HepG2 (cell line): ENCODE data around the gene RHBDF2. TPM values are rescaled to one million over a fixed set of nuclear protein-coding genes. Genes with fewer than 3 reads are reported as not detected.

Experiments used
- BCL3 ChIP-seq: sonication (generic); formaldehyde crosslinking; IDR thresholded peaks from 2 replicates; pipeline ENCODE4 v1.5.1; 2020; ENCODE audit warnings: mild to moderate bottlenecking, missing genetic modification reagents, moderate library complexity
- GTF2F1 ChIP-seq: fragments of 150-350 bp; IDR thresholded peaks from 2 replicates; pipeline ENCODE4 v1.6.1; 2014; ENCODE audit warnings: low read length
- KLF11 ChIP-seq: IDR thresholded peaks from 2 replicates; pipeline ENCODE4 v1.6.1; 2016; ENCODE audit warnings: missing compliant biosample characterization
- PPARG ChIP-seq: conservative IDR thresholded peaks from 2 replicates; pipeline ENCODE4 v1.6.1; 2016; ENCODE audit warnings: missing biosample characterization, missing genetic modification reagents
- THAP11 ChIP-seq: IDR thresholded peaks from 2 replicates; pipeline ENCODE4 v1.6.1; 2016; ENCODE audit warnings: missing biosample characterization, missing genetic modification reagents
- ZC3H13 ChIP-seq: sonication (generic); formaldehyde crosslinking; IDR thresholded peaks from 2 replicates; pipeline ENCODE4 v1.8.1; 2023; ENCODE audit warnings: mild to moderate bottlenecking, missing genetic modification reagents, moderate library complexity
- ZNF280D ChIP-seq: sonication (generic); formaldehyde crosslinking; IDR thresholded peaks from 2 replicates; pipeline ENCODE4 v1.5.1; 2020; ENCODE audit warnings: mild to moderate bottlenecking, missing genetic modification reagents
- ZNF430 ChIP-seq: sonication (generic); formaldehyde crosslinking; IDR thresholded peaks from 2 replicates; pipeline ENCODE4 v1.9.0; 2021; ENCODE audit warnings: mild to moderate bottlenecking, missing genetic modification reagents
- ZNF572 ChIP-seq: sonication (generic); formaldehyde crosslinking; IDR thresholded peaks from 2 replicates; pipeline ENCODE4 v1.5.1; 2020; ENCODE audit warnings: mild to moderate bottlenecking, missing genetic modification reagents
- ZNF614 ChIP-seq: IDR thresholded peaks from 2 replicates; pipeline ENCODE4 v1.6.1; 2018; ENCODE audit warnings: missing biosample characterization, missing genetic modification reagents, inconsistent platforms, borderline replicate concordance
- polyA plus RNA-seq, 8 experiments: library from polyadenylated mRNA; depleted of rRNA in 3 of 8; stranded (reverse) in 7 of 8; unstranded in 1 of 8; fragments of >200 nt; fragmentation: Illumina TruSeq in 4 of 8; extraction: Trizol in 4 of 8; gene quantifications; 2 replicates each; pipeline versions ENCODE4 v1.2.1 to v1.2.3, GENCODE V29; 2011 to 2016; ENCODE audit warnings: low read depth in 4 of 8, missing spikeins in 1 of 8, mixed read lengths in 1 of 8; ENCODE audit not compliant: insufficient read depth in 1 of 8
- total RNA-seq, 5 experiments: library from RNA; depleted of rRNA; stranded (reverse); fragments of >200 nt; fragmentation: Illumina TruSeq; extraction: Trizol; gene quantifications; 2 replicates each; pipeline ENCODE4 v1.2.3, GENCODE V29; 2016; ENCODE audit warnings: low read depth in 1 of 5

Gene RHBDF2
- total and polyA plus RNA-seq, 2 of the 13 experiments (the other 11 are each of a cell fraction or from before 2014, with no cell fraction given), result 7.8 to 24.2 TPM

DNA sequence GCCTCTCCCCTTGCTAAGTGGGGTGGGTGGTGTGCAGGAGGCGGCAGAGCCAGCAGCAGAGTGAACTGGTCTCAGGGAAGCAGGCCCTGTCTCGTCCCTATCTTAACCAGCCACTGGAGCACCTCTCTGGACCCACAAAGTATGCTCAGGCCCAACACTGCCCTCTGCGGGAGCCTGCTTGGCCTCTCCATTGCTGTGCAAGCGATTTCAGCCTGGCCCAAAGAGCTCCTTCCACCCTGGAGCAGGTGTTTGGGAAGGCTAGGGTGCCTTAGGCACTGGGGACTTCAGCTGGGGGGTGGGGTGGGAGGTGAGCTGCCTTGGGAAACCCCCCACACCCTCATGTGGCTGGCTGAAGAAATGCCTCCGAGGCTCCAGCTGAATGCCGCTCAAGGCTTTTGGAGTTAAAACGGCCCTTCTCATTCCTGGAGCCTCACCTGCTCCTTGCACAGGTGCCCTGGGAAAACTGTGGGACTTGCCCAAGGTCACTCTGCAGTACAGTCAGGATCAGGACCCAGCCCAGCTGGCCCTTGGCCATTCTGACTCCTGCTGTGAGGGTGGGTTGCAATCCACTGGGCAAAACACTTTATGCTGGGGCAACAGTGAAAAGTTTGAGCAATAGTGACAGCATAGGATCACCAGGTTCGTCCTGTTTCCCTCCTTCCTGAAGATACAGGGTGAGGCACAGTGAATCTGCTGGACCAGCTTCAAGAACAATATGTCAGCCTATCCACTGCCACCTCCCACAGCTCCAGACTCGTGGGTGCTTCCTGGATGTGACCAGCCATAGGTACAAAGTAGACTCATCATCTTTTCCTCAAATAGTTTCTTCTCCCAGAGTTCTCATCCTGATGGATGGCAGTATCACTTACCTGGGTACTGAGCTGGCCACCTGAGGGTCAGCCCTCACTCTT lies 42.4 kb downstream of the RHBDF2 start (continued):
- TF ChIP-seq PPARG, result no peak
- TF ChIP-seq ZNF280D (CRISPR knock-in tag), result no peak
- 0 out of 2 replicates have a peak, but pooled peaks have one; percentile 61 for TF ChIP-seq KLF11
- no peak for TF ChIP-seq ZNF572 (CRISPR knock-in tag)
- TF ChIP-seq ZC3H13, result no peak
- TF ChIP-seq BCL3 (CRISPR knock-in tag), result no peak
- no peak for TF ChIP-seq ZNF614
- TF ChIP-seq GTF2F1, result no peak
- no peak for TF ChIP-seq THAP11 (CRISPR knock-in tag)
- TF ChIP-seq ZNF430 (CRISPR knock-in tag), result no peak
